NCI-H2196 treated with DMSO at 0.1 percent for 48 hours (cell line): ENCODE data around the gene IL17B.

ENCODE experiments used
- DNase-seq: peaks from one replicate; lab custom pipeline; 2025; ENCODE audit not compliant: unreplicated experiment; lab: John Stamatoyannopoulos, UW

IL17B gene, protein sequence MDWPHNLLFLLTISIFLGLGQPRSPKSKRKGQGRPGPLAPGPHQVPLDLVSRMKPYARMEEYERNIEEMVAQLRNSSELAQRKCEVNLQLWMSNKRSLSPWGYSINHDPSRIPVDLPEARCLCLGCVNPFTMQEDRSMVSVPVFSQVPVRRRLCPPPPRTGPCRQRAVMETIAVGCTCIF

GRCh38 chr5:149379177-149379761 lies at the start of gene IL17B:
Gene IL17B, minus strand, starts transcription at chr5:149379292. Its CDS starts 67 bp downstream, at chr5:149379225.
- DNase-seq, result no peak

DNA sequence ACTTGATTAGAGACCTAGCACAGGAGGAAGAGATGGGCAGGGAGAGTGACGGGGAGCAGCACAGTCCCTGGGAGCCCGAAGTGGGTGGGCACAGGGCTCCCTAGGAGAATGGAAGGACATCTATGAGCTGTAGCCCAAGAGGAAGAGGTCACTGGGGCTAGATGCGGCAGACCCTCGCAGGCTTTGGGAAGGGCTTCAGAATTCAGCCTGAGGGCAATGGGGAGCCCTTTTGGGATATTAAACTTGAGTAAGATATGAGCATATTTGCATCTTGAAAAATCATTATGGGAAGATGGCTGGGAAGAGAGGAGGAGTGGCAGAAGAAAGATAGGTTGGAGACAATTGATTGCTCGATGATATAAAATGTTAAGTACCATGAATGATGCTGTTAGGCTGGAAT lies 48.9 kb upstream of the IL17B start:
- no peak for DNase-seq

GRCh38 chr5:149427374-149427773 lies 48.3 kb upstream of the IL17B start:
- DNase-seq, result no peak

GRCh38 chr5:149426931-149427330 lies 47.8 kb upstream of the IL17B start:
- no peak for DNase-seq

DNA sequence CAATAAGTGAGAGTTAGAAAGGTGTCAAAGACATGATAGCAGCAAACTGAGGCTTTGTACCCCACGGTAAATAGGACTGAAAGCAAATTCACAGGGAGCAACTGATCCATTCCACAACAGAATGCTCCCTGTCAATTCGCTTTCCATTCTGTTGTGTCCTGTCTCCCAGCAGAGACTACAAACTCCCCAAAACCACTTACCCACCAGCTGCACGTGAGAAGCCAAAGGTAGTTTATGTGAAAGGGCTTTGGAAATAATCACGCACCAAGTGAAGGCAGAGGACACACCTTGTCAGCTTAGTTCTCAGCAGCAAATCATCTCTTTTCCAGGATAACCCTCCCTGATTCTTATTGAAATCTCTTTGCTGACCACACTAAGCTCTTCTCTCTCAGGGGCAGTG lies 46.6 kb upstream of the IL17B start:
- DNase-seq, result no peak

- DNase-seq, result no peak
These were observed 45.6 kb upstream of the IL17B start for GRCh38 chr5:149424371-149425315.

DNA sequence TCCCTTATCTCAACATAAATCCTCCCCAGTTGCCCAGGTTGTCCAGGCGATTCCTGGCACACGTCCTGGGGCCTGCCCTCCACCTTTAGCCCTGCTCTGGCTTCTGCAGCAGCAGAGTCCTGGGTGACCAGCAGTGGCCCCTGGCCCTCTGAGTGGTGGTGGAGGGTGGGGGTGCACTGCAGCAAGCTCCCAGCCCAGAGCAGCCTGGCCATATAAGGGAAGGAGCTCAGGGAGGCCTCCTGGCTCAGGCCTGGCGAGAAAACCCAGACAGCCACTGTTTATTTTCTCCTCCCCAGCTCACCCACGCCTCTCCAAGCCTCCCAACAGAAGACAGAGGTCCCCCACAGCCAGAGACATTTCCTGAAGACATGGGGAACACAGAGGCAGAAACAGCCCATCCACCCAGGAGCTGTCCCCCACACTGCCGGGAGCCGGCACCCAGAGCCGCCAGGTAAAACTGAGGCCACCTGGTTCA lies 44.7 kb upstream of the IL17B start:
- DNase-seq, result no peak

DNA sequence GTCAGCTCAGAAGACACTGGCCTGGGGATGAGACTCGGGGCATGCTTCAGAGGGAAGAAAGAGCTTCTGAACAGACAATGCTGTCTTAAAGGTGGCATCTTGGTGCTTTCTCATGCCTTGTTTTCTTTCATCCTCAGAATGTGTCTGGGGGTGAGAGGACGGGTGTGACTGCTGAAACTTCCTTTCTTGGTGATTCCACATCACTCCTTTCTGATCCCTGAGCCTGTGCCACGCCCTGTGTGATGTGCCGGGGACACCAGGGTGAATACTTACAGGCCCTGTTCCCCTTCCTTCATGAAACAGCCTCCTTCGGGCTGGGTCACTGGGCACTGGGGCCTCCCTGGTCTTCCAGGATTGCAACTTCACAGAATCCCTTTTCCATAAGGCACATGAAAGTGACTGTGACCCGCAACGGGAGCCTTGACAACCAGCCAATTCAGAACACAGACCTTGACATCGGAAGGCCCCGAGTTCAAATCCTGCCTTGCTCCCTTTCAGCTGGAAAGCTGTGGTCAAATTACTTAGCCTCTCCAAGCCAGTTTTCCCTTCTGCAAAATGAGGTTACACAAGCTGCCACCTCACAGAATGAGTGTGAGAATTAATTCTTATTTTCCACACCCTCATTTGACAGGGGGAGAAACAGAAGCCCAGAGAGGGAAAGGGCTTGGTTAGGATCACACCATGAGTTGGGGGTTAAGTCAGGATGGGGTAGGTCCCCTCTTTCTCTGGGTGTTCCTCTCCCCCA lies 44.1 kb upstream of the IL17B start:
- no peak for DNase-seq

GRCh38 chr5:149422366-149423048 lies 43.4 kb upstream of the IL17B start:
- no peak for DNase-seq

GRCh38 chr5:149421834-149422233 lies 42.7 kb upstream of the IL17B start:
- DNase-seq, result no peak

- DNase-seq, result no peak
These were observed 42.2 kb upstream of the IL17B start for GRCh38 chr5:149421372-149421685.

DNA sequence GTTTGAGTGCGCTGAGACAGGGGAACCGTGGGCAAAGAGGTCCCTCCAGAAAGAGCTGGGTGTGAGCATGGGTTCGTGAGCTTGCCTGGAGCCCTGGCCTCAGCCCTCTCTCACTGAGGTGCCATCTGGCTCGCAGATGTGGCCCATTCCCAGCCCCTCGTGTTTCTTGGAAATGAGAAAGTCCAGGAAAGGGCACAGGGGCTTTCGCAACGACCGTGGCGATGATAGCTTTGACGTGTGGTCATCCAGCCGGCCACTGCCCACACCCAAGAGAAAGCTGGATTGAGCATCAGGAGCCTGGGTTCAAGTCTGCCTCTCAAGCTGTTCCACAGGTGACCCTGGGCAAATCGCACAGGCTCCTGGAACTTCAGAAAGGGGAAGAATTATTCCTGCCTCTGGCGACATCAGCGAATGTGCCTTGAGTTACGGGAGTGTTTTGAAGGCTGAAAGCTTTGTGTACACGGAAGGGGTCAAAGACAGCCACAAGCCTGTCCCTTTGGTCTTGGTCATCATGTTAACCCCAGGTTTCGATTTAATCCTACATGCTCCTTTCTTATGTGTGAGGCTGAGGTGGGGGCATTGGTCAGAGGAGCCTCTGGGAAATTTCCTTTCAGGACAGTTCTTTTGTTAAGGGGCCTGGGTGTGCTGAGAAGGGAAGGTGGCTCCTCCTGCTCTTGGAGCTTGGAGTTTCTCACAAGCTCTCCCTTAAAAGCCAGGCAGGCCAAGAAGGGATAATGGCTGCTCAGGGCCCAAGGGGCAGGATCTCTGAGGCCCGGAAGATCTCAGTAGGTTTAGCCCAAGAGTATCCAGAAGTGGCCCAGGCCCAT lies 41.7 kb upstream of the IL17B start:
- no peak for DNase-seq

- DNase-seq, result no peak
These were observed 40.9 kb upstream of the IL17B start for GRCh38 chr5:149419859-149420544.

- DNase-seq, result no peak
These were observed 40.4 kb upstream of the IL17B start for GRCh38 chr5:149419532-149419858.

DNA sequence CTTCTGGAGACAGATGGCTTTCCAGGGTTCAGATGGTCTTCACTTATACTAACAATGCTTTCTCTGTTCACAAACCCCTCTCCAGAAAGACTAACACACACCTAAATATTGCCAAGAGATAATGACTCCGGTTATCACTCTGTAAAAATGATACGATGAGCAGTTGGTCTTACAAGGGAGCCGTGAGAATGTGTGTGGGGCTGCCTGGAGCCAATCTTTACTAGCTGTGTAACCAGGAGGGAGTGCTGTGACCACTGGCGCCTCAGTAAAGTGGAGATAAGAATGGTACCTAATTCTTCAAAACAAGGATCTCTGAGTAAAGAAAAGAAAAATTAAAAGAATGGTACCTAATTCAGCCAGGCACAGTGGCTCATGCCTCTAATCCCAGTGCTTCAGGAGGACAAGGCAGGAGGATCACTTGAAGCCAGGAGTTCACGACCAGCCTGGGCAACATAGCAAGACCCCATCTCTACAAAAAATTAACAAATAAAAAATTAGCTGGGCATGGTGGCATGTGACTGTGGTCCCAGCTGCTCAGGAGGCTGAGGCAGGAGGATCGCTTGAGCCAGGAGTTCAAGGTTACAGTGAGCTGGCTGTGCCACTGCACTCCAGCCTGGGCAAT lies 39.9 kb upstream of the IL17B start:
- DNase-seq, result no peak

- no peak for DNase-seq
These were observed 38.7 kb upstream of the IL17B start for GRCh38 chr5:149417711-149418368.

GRCh38 chr5:149416987-149417710 lies 38.1 kb upstream of the IL17B start:
- no peak for DNase-seq
